ENCODE measurements around the gene ZNF541.
"Not testable (repeated sequence)": the region's sequence is repeated elsewhere in the genome, so short reads cannot be mapped to it uniquely, and the experiment has no call there.

GRCh38 chr19:47599671-47600245 is 26.8 kb upstream of the ZNF541 start:
- TF ChIP-seq CTCF (IDR thresholded peaks at IDR 0.05); ZFX (IDR thresholded peaks at IDR 0.05; ENCODE audit: borderline replicate concordance): not testable (repeated sequence)

All from 22Rv1 (cell line).